Mucosa of rectum (tissue), 2 donors: Measurements from ENCODE around the gene PURB.
"Not testable (repeated sequence)": the region's sequence is repeated elsewhere in the genome, so short reads cannot be mapped to it uniquely, and the experiment has no call there.

Source experiments
- H3K27ac ChIP-seq, 2 donors: one replicate each; pipeline ENCODE4 v1.7.0; 2013; ENCODE audit warnings: inconsistent platforms in 2 of 2, low read depth in 2 of 2, low read length in 2 of 2
- H3K27me3 ChIP-seq, 2 donors: one replicate each; pipeline ENCODE4 v1.7.0; 2013; ENCODE audit warnings: low read length in 2 of 2; ENCODE audit not compliant: control insufficient read depth in 2 of 2, insufficient read depth in 2 of 2
- H3K36me3 ChIP-seq, 2 donors: one replicate each; pipeline ENCODE4 v1.7.0; 2013; ENCODE audit warnings: low read length in 2 of 2; ENCODE audit not compliant: control insufficient read depth in 2 of 2, insufficient read depth in 2 of 2
- H3K4me1 ChIP-seq, 2 donors: one replicate each; pipeline ENCODE4 v1.7.0; 2013; ENCODE audit warnings: low read length in 2 of 2, mild to moderate bottlenecking in 1 of 2; ENCODE audit not compliant: control insufficient read depth in 2 of 2, insufficient read depth in 2 of 2
- H3K4me3 ChIP-seq, 2 donors: one replicate each; pipeline ENCODE4 v1.7.0; 2013; ENCODE audit warnings: low read length in 2 of 2
- H3K9ac ChIP-seq, 2 donors: one replicate each; pipeline ENCODE4 v1.7.0; 2013; ENCODE audit warnings: low read length in 2 of 2, low read depth in 1 of 2, mild to moderate bottlenecking in 1 of 2
- H3K9me3 ChIP-seq, 2 donors: one replicate each; pipeline ENCODE4 v1.7.0; 2013; ENCODE audit warnings: low read length in 2 of 2; ENCODE audit not compliant: control insufficient read depth in 2 of 2
- donor health status: healthy.
- donor health status: Normal muscosa, but diverticular disease.

PURB gene

GRCh38 chr7:44880317-44881018 lies 4.9 kb downstream of the PURB start:
- peaks cover 21 to 26% of the 10 kb centered on the region in 2 donors for H3K4me1 ChIP-seq
- H3K27ac ChIP-seq = no peak overlapping the region
- peak overlapping the region in 1 of 2 donors; percentile 28 for H3K4me3 ChIP-seq
- H3K36me3 ChIP-seq = peaks cover 0 to 8% of the 10 kb centered on the region in 2 donors
- H3K9ac ChIP-seq = no peak overlapping the region
- no peaks in the 10 kb centered on the region for H3K27me3 ChIP-seq
- H3K9me3 ChIP-seq = no peaks in the 10 kb centered on the region

DNA sequence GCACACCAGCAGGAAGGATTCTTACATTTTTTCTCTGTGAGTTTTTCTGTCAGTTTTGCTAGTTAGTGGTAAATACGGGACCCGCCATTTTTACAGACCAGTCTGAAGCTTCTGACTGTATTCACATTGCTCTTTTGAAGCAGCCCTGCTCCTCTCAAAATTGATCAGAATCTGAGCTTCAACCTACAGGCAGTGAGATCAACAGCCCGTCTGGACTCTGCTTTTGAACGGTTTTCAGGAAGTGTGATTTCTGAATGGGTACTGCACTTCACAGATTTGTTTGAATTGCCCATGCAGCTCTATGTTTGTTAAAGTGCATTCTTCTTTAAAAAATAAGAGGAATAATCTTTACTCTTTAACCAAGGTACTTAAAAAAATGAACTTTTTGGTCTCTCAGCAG lies 8.9 kb downstream of the PURB start:
- Histone ChIP-seq H3K4me3 (no peak overlapping the region), H3K4me1 (peaks cover 3 to 7% of the 10 kb centered on the region in 2 donors), H3K36me3 (peaks cover 0 to 3% of the 10 kb centered on the region in 2 donors), H3K9me3 (no peaks in the 10 kb centered on the region), H3K27ac (no peak overlapping the region), H3K27me3 (no peaks in the 10 kb centered on the region), H3K9ac (no peak overlapping the region)

DNA sequence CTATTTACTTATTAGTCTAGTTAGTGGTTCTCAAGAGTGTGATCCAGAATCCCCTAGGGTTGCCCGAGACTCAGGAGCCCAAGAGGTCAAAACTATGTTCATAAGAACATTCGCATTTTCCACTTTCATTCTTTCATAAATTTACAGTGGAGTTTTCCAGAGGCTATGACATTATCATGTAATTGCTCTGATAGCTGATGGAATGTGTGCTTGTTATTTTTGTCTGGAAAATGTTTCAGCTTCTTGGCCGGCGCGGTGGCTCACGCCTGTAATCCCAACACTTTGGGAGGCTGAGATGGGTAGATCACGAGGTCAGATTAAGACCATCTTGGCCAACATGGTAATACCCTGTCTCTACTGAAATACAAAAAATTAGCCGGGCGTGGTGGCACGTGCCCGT lies 10.1 kb downstream of the PURB start:
- H3K4me1 ChIP-seq = peaks cover 0 to under 1% of the 10 kb centered on the region in 2 donors

DNA sequence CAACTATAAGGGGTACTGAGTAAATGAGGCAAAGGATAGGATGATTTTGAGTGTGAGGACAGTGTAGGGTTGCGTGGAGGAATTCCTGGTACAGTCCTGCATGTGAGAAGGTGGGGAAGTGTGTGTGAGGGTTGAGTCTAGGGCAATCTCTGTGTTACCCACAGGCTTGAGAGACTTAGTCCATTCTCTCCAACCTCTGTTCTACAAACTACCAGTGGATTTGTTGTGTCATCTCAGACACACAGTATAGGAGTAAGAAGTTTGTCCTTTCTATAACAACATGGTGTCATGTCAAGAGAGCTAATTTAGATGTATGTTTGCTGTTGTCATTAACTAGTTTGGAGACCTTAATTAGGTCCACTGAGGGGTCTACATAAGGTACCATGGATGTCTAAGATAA lies 12.5 kb downstream of the PURB start:
- no peaks in the 10 kb centered on the region for H3K27me3 ChIP-seq
- no peaks in the 10 kb centered on the region for H3K9me3 ChIP-seq
- H3K4me3 ChIP-seq = no peak overlapping the region
- H3K27ac ChIP-seq = no peak overlapping the region
- H3K36me3 ChIP-seq = no peaks in the 10 kb centered on the region
- no peaks in the 10 kb centered on the region for H3K4me1 ChIP-seq
- no peak overlapping the region for H3K9ac ChIP-seq

More for the DNA sequence above, 10.1 kb downstream of the PURB start:
- Histone ChIP-seq H3K36me3 (no peaks in the 10 kb centered on the region), H3K27ac (no peak overlapping the region), H3K9ac (no peak overlapping the region), H3K9me3 (no peaks in the 10 kb centered on the region), H3K4me3 (no peak overlapping the region), H3K27me3 (no peaks in the 10 kb centered on the region)

DNA sequence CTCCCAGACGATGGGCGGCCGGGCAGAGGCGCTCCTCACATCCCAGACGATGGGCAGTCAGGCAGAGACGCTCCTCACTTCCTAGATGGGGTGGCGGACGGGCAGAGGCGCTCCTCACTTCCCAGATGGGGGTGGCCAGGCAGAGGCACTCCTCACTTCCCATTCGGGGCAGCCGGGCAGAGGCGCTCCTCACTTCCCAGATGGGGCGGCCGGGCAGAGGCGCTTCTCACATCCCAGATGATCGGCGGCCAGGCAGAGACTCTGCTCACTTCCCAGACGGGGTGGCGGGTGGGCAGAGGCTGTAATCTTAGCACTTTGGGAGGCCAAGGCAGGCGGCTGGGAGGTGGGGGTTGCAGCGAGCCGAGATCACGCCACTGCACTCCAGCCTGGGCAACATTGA lies 13.4 kb downstream of the PURB start:
- H3K4me3 ChIP-seq, H3K9ac ChIP-seq, H3K4me1 ChIP-seq, H3K27ac ChIP-seq, H3K27me3 ChIP-seq, H3K9me3 ChIP-seq, H3K36me3 ChIP-seq: not testable (repeated sequence)

GRCh38 chr7:44870780-44871179 lies 14.6 kb downstream of the PURB start:
- H3K9me3 ChIP-seq, H3K27ac ChIP-seq, H3K4me1 ChIP-seq, H3K36me3 ChIP-seq, H3K9ac ChIP-seq, H3K27me3 ChIP-seq, H3K4me3 ChIP-seq: not testable (repeated sequence)

DNA sequence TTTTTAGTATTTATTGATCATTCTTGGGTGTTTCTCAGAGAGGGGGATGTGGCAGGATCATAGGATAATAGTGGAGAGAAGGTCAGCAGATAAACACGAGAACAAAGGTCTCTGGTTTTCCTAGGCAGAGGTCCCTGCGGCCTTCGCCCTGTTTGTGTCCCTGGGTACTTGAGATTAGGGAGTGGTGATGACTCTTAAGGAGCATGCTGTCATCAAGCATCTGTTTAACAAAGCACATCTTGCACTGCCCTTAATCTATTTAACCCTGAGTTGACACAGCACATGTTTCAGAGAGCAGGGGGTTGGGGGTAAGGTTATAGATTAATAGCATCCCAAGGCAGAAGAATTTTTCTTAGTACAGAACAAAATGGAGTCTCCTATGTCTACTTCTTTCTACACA lies 15.0 kb downstream of the PURB start:
- not testable (repeated sequence) for H3K4me3 ChIP-seq, H3K4me1 ChIP-seq, H3K27ac ChIP-seq, H3K36me3 ChIP-seq, H3K27me3 ChIP-seq, H3K9me3 ChIP-seq, H3K9ac ChIP-seq

GRCh38 chr7:44867073-44867995 lies 18.0 kb downstream of the PURB start:
- Histone ChIP-seq H3K9ac (no peak overlapping the region), H3K27ac (no peak overlapping the region), H3K9me3 (no peaks in the 10 kb centered on the region), H3K36me3 (no peaks in the 10 kb centered on the region), H3K4me1 (no peaks in the 10 kb centered on the region), H3K4me3 (no peak overlapping the region), H3K27me3 (no peaks in the 10 kb centered on the region)

- not testable (repeated sequence) for H3K9ac ChIP-seq, H3K27me3 ChIP-seq, H3K36me3 ChIP-seq, H3K9me3 ChIP-seq, H3K4me3 ChIP-seq, H3K4me1 ChIP-seq, H3K27ac ChIP-seq
These were observed 23.4 kb downstream of the PURB start for GRCh38 chr7:44861949-44862348.

DNA sequence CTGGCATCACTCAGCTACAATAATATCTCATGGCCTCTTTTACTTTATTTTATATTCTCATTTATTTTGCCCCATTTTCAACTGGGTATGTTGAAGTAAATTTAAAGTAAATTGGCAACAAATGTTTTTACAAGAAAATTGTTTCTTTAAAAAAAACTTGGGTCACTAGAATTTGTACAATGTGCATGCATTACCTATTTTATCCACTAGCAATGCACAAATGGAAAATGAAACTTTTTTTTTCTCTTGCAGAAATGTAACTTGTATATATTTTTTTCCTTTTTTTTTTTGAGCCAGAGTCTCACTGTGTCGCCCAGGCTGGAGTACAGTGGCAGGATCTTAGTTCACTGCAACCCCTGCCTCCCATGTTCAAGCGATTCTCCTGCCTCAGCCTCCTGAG lies 27.2 kb downstream of the PURB start:
- no peak overlapping the region for H3K4me3 ChIP-seq
- no peak overlapping the region for H3K27ac ChIP-seq
- no peak overlapping the region for H3K9ac ChIP-seq
- no peaks in the 10 kb centered on the region for H3K9me3 ChIP-seq
- no peaks in the 10 kb centered on the region for H3K36me3 ChIP-seq
- no peaks in the 10 kb centered on the region for H3K4me1 ChIP-seq
- no peaks in the 10 kb centered on the region for H3K27me3 ChIP-seq
